Measurements from ENCODE around the gene TBC1D22A. TPM values are rescaled to one million over a fixed set of nuclear protein-coding genes. Genes with fewer than 3 reads are reported as not detected.

The TBC1D22A gene
- total RNA-seq, 1 experiment from 2014 or later: 32.6 TPM

DNA sequence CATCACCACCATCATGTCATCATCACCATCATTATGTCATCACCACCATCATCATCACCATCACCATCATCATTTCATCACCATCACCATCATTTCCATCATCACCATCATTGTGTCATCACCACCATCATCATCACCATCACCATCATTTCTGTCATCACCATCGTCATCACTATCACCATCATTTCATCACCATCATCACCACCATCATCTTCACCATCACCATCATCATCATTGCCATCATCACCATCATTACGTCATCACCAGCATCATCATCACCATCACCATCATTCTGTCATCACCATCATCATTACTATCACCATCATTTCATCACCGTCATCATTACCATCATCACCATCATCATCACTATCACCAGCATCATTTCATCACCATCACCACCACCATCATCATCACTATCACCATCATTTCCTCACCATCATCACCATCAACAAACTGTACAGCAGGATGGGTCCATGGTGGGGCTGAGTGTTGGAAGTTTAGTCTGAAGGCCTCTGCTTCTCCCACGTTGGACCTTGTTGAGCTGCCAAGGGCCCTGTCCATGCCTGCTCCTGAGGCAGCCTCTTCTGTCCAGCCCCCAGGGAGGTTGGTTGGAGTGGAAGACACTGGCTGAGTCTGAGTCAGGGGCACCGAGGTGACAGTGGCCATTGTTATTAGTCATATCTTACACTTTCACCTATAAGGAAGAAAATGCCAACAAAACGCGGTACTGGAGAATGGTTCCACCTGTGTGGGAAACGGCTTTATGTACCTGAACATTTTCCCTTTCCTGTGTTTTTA, 247.1 kb downstream of the TBC1D22A start:
- peak in 1 of 2 experiments; percentile 14 for DNase-seq
- Histone ChIP-seq H3K4me3 (ENCODE audit: low read depth, low read length) (no peak overlapping the region), H3K4me1 (no peaks in the 10 kb centered on the region), H3K27me3 (replicated peaks; ENCODE audit: control insufficient read depth, insufficient read depth, low read length) (no peaks in the 10 kb centered on the region), H3K9me3 (no peaks in the 10 kb centered on the region), H3K36me3 (ENCODE audit: control insufficient read depth, insufficient read depth, low read length) (no peaks in the 10 kb centered on the region)
- ChIA-PET CTCF (no interaction called here), POLR2A (no interaction called here)
- no peaks in the 10 kb centered on the region for H3K9me3 Mint-ChIP-seq (ENCODE audit: unreplicated experiment)
- TF ChIP-seq, protein P1, sequence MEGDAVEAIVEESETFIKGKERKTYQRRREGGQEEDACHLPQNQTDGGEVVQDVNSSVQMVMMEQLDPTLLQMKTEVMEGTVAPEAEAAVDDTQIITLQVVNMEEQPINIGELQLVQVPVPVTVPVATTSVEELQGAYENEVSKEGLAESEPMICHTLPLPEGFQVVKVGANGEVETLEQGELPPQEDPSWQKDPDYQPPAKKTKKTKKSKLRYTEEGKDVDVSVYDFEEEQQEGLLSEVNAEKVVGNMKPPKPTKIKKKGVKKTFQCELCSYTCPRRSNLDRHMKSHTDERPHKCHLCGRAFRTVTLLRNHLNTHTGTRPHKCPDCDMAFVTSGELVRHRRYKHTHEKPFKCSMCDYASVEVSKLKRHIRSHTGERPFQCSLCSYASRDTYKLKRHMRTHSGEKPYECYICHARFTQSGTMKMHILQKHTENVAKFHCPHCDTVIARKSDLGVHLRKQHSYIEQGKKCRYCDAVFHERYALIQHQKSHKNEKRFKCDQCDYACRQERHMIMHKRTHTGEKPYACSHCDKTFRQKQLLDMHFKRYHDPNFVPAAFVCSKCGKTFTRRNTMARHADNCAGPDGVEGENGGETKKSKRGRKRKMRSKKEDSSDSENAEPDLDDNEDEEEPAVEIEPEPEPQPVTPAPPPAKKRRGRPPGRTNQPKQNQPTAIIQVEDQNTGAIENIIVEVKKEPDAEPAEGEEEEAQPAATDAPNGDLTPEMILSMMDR (IDR thresholded peaks at IDR 0.05; ENCODE audit: insufficient read depth in 1 of 2, low read depth in 1 of 2, low read length in 1 of 2, severe bottlenecking in 1 of 2, unreplicated experiment in 1 of 2): no peak
- no peaks in the 10 kb centered on the region for H3K4me1 Mint-ChIP-seq (ENCODE audit: low read depth, unreplicated experiment)
- intact Hi-C loops (cut with micrococcal nuclease; ENCODE audit: unreplicated experiment): no loop called here
- H3K4me3 Mint-ChIP-seq (ENCODE audit: unreplicated experiment): no peak overlapping the region
- peaks cover 6% of the 10 kb centered on the region for H3K36me3 Mint-ChIP-seq (ENCODE audit: insufficient read depth, unreplicated experiment)
- no peaks in the 10 kb centered on the region for H3K27me3 Mint-ChIP-seq (ENCODE audit: insufficient read depth, unreplicated experiment)
- no peak overlapping the region for H3K27ac Mint-ChIP-seq (ENCODE audit: unreplicated experiment)
- no TSS peak for BruUV-seq (replicated peaks)

DNA sequence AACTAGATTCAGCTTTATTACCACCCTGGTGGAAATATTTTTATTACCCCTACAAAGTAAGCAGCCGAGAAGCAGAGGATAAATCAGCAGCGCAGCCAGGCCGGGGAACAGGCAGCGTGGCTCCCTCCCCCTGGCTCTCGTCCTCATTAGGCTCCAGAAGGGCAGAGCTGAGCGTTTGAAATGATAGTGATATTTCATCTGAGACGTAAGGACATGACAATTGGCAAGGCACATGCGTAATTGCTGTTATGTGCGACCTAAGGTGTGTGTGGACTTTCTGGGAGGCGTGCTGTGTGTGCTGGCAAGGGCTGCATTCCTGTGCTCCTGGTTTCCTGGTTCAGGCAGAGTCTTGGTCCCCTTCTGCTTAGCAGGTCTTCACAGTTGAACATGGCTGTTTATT, 247.8 kb downstream of the TBC1D22A start:
- Mint-ChIP-seq H3K4me3 (ENCODE audit: unreplicated experiment) (no peak overlapping the region), H3K9me3 (ENCODE audit: unreplicated experiment) (no peaks in the 10 kb centered on the region), H3K4me1 (ENCODE audit: low read depth, unreplicated experiment) (no peaks in the 10 kb centered on the region), H3K27ac (ENCODE audit: unreplicated experiment) (no peak overlapping the region), H3K36me3 (ENCODE audit: insufficient read depth, unreplicated experiment) (peaks cover 7% of the 10 kb centered on the region), H3K27me3 (ENCODE audit: insufficient read depth, unreplicated experiment) (no peaks in the 10 kb centered on the region)
- peak in 1 of 2 experiments; percentile 1 for DNase-seq
- POLR2A ChIA-PET: no interaction called here
- H3K9me3 ChIP-seq: no peaks in the 10 kb centered on the region
- no TSS peak for BruUV-seq (replicated peaks)
- no peaks in the 10 kb centered on the region for H3K27me3 ChIP-seq (replicated peaks; ENCODE audit: control insufficient read depth, insufficient read depth, low read length)
- CTCF ChIA-PET: no interaction called here
- no peaks in the 10 kb centered on the region for H3K36me3 ChIP-seq (ENCODE audit: control insufficient read depth, insufficient read depth, low read length)
- intact Hi-C loops (cut with micrococcal nuclease; ENCODE audit: unreplicated experiment): no loop called here
- no peak overlapping the region for H3K4me3 ChIP-seq (ENCODE audit: low read depth, low read length)
- H3K4me1 ChIP-seq: no peaks in the 10 kb centered on the region
- TF ChIP-seq, protein P1 (IDR thresholded peaks at IDR 0.05; ENCODE audit: insufficient read depth in 1 of 2, low read depth in 1 of 2, low read length in 1 of 2, severe bottlenecking in 1 of 2, unreplicated experiment in 1 of 2): no peak

DNA sequence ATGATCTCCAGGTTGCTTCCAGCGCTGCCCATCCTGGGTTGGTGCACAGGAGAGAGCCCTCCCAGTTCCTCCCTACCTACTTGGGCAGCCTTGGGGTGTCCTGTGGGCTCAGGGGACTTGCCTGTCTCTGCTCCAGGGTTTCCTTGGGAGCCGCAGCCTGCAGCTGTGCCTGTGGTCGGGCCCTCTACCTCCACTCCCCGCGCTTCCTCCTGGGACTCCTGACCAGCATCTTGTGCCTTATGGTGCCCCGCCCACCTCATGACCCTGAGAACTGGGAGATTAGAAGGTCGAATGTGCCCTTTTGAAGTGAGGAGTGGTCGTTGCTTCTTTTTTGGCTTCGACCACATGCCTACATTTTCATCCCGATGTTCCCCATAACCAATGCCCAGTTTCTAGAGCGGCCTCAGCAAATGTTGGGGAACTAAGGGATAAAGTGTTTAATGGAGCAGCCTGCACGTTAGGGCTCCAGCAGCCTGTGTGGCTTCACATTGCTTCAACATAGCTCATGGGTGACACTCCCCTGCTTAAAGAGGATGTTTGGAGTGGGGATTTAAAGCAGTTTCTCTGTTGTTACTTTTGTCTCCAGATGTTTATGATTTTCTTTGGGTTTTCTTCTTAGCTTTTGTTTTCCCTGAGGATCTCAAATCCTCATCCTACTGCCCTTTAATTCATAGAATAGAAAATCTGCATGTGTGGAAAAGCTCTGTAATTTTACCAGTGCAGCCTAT, 248.8 kb downstream of the TBC1D22A start:
- Mint-ChIP-seq H3K4me3 (ENCODE audit: unreplicated experiment) (no peak overlapping the region), H3K27ac (ENCODE audit: unreplicated experiment) (no peak overlapping the region), H3K4me1 (ENCODE audit: low read depth, unreplicated experiment) (no peaks in the 10 kb centered on the region), H3K27me3 (ENCODE audit: insufficient read depth, unreplicated experiment) (no peaks in the 10 kb centered on the region), H3K9me3 (ENCODE audit: unreplicated experiment) (no peaks in the 10 kb centered on the region), H3K36me3 (ENCODE audit: insufficient read depth, unreplicated experiment) (peaks cover 17% of the 10 kb centered on the region)
- TF ChIP-seq, protein P1 (IDR thresholded peaks at IDR 0.05; ENCODE audit: insufficient read depth in 1 of 2, low read depth in 1 of 2, low read length in 1 of 2, severe bottlenecking in 1 of 2, unreplicated experiment in 1 of 2): no peak
- H3K36me3 ChIP-seq (ENCODE audit: control insufficient read depth, insufficient read depth, low read length): no peaks in the 10 kb centered on the region
- H3K27me3 ChIP-seq (replicated peaks; ENCODE audit: control insufficient read depth, insufficient read depth, low read length): no peaks in the 10 kb centered on the region
- DNase-seq: peak in 1 of 2 experiments; percentile 12
- CTCF ChIA-PET: no interaction called here
- intact Hi-C loops (cut with micrococcal nuclease; ENCODE audit: unreplicated experiment): no loop called here
- H3K9me3 ChIP-seq: no peaks in the 10 kb centered on the region
- POLR2A ChIA-PET: no interaction called here
- H3K4me1 ChIP-seq: no peaks in the 10 kb centered on the region
- no TSS peak for BruUV-seq (replicated peaks)
- H3K4me3 ChIP-seq (ENCODE audit: low read depth, low read length): no peak overlapping the region
